ENCODE data around the gene NUP210. TPM values are rescaled to one million over a fixed set of nuclear protein-coding genes. Genes with fewer than 3 reads are reported as not detected.
A peak's percentile ranks its signal among the peaks of the same experiment; 100 is the strongest.

NUP210 gene
- total RNA-seq, 1 donor, result 140 TPM

DNA sequence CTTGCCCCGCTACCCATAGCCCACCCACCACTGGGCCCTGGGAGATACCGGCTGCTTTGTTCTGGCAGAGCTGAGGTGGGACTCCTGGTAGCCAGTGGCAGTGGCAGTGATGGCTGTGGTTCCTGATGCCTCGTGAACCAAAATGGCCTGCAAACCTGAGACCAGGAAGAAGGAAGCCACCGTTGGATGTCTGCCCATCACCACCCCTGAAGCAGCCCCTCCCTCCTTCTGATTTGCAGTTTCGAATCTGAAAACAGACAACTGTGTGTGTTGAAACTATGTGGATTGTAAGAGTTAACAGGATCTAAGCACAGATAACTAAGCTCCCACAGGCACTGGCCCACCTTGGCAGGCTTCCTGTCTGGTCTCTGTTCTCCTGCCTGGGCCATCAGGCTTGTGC, 66.6 kb downstream of the NUP210 start:
- DNase-seq (ENCODE audit: low read depth in 2 of 3, low spot score in 2 of 3), result peak in 1 of 3 donors; percentile 53

DNA sequence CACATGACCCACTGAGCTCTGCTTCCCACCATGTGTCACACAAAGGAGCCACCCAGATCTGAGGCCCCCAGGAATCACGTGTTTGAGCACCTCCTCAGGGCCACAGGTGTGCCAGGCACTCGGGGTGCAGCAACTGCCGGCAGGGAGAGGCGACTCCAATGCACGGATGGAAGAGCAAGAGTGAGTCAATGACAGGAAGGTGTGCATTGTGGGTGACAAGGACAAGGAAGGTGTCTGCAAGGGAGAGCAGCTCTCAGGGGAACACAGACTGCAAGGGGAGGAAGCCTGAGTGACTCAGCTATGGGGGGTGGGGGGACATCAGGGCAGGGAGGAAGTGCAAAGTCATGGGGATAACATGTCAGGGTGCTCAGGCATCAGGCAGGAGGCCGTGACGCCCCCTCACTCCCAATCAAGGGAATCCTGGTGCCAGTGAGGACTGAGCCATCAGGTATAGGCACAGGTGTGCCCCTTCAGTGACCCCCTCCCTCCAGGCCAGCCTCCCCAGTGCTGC, 67.4 kb downstream of the NUP210 start:
- peak in 2 of 3 donors; percentile 89 to 90 for DNase-seq (ENCODE audit: low read depth in 2 of 3, low spot score in 2 of 3)

DNA sequence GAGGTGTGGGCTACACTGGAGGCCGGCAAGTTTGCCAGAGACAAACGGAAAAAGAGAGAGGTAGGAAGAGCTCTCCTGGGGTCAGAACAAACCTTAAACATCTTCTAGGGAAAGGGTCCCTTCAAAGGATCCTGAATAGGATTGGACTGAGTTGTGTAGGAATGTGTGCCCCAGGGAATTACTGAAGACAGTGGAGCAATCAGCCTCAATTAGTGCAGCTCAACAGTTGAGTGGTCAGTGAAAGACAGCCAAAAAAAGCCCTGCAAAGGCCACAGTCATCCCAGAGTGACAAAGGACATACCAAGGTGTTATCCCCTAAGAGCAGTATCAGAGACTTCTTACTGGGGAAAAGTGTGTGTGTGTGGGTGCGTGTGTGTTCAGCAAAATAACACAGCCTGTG, 70.3 kb downstream of the NUP210 start:
- DNase-seq (ENCODE audit: low read depth in 2 of 3, low spot score in 2 of 3), result no peak

DNA sequence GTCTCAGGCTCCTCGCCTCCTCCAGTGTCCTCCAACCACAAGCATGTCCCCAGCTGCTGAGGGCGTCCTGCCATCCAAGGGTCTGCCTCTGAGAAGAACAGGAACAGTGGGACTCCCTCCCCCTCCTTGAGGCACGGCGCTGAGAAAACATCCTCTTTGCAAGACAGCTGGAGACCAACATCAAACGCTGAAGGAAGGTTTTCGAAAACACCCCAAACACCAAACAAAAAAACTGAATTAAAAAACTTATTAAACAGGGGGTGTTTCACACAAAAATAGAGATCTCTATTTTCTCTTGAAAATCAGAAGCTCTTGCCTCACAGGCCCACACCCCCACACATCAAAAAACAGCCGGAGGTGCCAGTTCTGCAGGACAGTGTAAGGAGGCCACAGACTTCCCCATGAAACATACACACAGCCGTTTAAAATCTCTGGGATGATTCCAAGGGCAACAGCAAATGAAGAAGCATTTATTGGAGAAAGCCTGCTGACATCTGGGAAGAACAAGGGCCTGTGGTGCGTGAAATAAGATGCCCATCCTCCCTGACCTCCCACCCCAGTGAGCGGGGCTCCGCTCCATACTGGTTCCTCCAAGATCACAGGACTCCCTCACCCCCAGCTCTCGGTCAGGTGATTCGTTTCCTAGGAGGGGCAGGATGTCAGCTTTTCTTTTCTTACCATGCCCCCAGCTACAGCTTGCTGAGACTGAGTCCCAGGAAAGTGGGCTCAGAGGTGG, 71.3 kb downstream of the NUP210 start:
- DNase-seq (ENCODE audit: low read depth in 2 of 3, low spot score in 2 of 3), result peak in 1 of 3 donors; percentile 55

DNA sequence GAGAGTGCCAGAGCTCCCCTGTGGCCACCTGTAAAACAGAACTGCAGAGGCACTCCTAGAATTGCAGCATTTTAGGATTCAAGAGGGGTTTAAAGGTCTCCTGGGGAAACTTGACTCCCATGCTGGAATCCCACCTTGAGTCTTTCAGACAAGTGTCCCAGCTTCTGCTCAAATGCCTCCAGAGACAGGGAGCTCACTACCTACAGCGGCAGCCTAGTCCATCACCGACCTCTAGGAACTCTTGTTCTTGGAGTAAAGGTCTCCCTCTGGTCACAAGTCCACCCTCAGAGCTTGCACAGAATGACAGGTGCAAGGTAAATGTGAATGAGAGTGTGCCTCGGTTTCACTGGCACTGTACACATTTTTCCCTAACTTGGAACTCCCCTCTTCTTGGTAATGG, 72.0 kb downstream of the NUP210 start:
- DNase-seq (ENCODE audit: low read depth in 2 of 3, low spot score in 2 of 3), result no peak

DNA sequence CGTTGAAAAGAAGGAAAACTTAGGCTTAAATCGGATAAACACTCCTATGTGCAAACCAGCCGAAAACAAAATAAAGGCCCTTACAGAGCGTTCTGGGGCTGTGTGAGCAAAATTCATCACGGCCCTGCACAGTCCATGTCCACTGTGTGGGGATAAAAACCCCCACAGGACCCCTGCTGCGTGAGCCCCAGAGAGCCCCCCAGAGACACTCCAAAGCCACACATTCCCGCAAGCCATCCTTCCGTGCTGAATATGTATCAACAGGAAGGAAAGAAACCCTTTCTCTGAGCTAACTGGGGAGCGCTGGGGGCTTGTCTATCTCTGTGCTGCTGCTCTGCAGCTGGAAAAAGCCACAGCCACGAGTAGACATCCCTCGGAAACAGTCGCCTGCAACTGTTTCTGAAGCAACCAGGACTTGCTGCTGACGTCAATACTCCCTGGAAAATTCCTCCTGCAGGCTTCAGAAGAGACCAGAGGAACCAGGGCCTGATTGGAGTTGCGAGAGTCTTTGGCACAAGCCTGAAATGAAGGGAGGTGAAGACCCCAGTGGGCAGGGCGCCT, 72.7 kb downstream of the NUP210 start:
- DNase-seq (ENCODE audit: low read depth in 2 of 3, low spot score in 2 of 3), result no peak

DNA sequence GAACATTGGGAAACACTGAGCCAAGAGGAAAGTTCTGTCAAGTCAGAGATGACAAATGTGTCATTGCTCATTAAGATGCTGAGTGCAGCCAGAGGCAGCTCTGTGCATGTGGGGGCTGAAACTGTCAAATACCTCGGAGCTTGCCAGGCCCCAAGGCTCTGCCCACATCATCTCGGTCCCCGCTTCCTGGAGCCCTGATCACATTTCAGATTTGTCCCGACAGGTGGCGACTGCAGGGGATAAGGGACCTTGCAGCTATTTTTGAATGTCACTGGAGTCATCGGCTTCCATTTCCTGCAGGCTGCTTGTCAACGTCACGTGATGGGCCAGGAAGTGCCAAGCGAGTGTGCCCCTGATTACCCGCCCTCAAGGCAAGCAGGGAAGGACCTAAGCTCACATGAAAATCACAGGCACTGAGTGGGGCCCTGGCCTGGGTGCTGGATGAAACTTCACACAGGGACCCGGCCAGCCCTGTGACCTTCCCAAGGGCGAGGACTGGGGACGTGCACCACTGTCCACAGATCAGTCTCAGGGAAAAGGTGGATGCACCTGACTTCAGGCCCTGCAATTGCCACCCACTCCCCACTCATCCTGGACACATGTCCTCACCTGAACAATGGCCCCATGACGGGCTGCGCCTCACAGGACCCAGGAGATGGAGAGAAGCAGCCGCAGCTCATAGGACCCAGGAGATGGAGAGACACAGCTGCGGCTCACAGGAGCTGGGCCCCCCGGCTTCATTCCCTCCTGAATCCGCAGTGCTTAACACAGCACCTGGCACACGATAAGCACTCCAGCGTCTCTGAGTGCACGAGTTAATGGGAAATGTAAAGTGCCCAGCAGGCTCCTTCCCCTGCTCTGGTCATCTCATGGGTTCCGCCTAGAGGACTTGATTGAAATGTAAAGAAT, 73.4 kb downstream of the NUP210 start:
- DNase-seq (ENCODE audit: low read depth in 2 of 3, low spot score in 2 of 3), result peak; percentile 24 to 77 (median 75)

DNA sequence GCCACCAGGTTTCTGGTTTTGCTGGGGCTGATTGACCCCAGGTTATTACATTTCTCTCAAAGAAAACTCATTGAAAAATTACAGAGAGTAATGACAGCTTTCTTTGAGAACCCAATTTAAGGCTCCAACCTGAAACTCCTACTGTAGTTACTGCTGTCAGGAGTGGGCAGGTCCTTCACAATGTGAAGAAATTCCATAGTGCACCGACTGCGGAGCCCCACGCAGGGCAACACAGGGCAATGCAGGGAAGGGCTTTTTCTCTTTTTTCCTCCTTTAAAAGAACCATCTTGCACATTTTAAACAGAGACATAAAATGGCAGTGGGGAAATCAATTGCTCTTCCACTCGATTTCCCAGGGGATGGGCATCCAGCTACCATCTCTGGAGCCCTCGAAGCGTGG, 74.3 kb downstream of the NUP210 start:
- DNase-seq (ENCODE audit: low read depth in 2 of 3, low spot score in 2 of 3), result no peak

DNA sequence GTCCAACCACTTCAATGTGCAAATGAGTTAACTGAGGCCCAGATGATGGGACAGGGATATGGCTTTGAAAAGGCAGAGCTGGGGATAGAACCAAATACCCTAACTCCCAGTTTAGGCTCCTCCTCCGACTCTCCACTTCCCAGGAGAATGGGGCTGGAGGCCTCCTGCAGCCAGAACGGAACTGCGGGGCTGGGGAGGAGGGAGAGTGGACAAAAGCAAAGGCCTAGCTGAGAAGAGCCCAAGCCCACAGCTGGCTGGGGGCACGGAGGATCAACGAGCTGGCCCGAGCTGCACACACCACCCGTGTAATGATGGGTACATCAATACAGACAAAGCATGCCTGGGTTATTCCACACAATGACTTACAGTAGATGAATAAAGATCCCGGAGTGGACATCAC, 74.8 kb downstream of the NUP210 start:
- no peak for DNase-seq (ENCODE audit: low read depth in 2 of 3, low spot score in 2 of 3)

DNA sequence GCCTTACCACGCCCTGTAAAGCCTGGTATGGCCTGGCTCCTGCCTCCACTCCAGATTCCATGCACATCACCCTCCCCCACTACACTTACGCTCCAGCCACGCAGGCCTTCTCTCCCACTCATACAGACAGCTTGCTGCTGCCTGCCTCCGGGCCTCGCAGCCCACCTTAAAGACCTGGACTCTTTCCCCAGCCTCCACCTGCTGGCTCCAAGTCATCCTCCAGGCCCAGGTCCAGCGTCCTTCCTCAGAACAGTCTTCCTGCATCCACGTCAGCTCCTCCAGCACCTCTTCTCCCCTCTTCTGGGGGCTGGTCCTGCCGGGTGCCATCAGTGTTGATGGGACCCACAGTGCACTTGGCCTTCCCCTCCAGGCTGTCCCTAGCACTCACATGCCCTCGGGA, 75.5 kb downstream of the NUP210 start:
- DNase-seq (ENCODE audit: low read depth in 2 of 3, low spot score in 2 of 3), result no peak

DNA sequence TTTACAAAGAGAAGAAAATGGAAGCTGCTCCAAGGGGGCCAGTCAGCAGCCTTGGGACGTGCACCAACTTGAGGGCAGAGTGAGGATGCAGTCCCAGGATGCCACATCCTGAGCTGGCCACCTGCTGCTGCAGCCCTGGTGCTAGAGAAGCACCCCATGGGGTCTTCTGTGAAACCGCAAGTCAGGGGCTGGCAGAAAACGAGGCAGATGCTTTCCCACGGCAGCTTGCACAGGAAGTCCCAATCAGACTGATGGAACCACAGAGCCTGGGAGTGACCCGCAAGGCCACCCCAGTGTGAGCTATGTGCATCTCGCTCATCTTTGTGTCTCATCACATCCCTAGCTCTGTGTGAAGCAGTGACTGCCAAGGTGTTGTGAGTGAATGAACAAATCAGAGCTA, 76.5 kb downstream of the NUP210 start:
- peak in 1 of 3 donors; percentile 44 for DNase-seq (ENCODE audit: low read depth in 2 of 3, low spot score in 2 of 3)

DNA sequence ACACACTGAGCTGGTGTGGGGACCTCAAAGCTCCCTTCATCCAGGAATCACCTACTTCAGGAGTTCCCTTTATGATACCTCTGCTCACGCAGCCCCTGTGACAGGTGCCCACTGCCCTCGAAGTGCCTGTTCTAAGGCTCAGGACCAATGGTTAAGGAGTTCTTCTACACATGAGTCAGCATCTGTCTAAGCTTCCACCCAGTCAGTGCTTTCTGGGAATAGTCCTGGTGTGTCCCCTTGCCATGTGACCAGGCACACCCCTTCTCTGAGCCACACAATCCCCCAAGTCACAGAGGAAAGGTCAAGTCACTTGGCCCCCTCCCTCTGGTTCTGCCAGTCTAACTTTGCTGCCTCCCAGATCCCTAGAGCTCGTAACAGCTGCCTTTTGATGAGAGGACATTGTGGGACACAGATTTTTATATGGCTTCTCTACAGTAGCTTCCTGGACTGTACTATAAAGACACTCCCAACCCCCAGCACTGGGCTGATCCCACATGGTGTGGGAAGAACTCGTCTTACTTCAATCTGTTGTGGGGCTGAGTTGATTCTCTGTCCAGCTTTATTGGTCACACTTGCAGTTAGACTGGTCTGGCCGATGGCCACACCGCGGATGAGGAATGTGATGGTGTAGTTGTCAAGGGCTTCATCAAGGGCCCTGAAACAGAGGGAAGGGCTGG, 78.8 kb downstream of the NUP210 start:
- DNase-seq (ENCODE audit: low read depth in 2 of 3, low spot score in 2 of 3), result no peak

DNA sequence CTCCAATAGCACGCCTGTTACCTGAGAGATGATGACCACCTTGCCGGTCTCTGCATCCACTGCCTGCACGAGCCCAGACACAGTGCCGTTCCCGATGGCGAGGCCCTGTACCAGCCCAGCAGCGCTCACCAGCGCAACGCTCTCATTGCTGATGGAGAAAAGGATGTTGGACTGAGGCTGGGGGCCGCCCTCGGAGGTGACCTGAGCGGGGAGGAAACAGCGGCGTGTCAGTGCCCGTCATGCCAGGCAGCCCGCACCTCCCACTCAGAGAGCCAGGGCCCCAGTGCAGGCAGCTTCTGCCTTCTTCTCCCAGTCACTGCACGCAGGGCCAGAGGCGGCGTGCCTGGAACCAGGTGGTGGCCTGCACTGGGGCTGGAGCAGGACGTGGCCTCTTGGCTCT, 80.3 kb downstream of the NUP210 start:
- no peak for DNase-seq (ENCODE audit: low read depth in 2 of 3, low spot score in 2 of 3)

DNA sequence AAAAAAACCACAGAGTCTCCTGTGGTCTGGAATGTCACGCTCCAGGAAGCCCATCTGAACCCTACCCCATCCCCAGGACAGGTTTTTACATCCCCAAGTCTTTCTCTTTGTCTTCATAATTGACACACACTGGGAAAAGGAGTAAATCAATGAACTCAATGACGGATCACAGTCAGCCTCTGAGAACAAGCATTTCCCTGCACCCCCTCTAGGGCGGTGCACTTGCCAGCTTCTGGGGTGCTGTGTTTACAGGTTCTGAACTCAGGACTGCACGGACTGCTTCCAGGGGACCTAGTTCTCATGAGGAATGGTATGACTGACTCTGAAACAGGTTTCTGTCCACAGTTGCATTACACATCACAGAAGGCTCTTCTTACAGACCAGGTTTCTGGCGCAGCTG, 81.1 kb downstream of the NUP210 start:
- no peak for DNase-seq (ENCODE audit: low read depth in 2 of 3, low spot score in 2 of 3)

DNA sequence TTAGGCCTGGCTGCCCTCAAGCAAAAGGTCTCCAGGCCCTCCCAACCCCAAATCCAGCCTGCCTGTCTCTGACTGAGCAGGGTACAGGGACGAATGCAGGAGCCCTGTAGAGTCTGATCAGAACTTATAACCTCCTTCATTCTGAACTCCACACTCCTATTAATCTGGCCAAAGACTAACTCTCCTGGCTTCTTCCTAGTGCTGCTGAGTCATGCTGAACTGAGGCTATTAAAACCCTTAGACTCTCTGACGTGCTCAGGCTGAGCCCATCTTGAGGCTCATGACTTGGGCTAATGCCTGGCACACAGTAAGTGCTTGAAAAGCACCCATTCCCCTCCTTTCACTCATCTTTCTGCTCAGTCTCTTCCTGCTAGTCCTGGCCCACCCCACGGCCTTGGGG, 81.9 kb downstream of the NUP210 start:
- no peak for DNase-seq (ENCODE audit: low read depth in 2 of 3, low spot score in 2 of 3)

DNA sequence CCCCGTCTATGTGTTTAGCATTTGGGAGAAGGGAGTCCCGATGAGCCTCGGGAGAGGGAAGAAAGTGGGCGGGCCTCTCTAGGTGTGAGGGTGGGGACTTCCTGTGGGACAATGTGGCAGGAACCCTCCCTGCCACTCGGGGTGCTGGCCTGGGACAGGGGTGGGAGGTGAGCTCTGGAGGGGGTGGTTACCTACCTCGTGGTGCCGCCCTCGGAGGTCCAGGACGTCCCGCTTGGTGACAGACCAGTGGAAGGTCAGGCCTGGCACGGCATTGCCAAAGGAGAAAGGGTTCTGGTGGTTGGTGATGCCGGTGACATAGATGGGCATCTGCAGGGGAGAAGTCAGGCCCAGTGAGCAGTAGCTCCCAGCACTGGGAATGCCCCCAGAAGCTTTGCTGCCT, 83.5 kb downstream of the NUP210 start:
- DNase-seq (ENCODE audit: low read depth in 2 of 3, low spot score in 2 of 3), result no peak

DNA sequence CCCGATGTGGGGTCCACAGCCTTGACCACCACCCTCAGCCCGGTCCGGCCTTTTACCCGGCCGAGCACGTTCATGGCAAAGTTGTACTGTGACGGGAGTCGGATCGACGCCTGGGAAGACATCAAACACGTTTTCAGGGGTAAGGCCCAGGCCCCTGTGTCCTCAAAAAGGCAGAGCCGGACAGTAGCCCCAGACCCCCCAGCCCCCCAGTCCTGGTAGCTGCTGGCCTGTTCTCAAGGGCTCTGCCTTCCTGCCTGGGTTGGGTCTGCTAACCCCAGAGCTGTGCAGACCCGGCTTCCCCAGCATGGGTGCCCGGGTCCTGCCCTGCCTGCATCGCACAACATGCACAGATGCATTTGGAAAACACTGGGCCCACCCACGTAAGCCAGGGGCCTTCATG, 84.6 kb downstream of the NUP210 start:
- no peak for DNase-seq (ENCODE audit: low read depth in 2 of 3, low spot score in 2 of 3)

DNA sequence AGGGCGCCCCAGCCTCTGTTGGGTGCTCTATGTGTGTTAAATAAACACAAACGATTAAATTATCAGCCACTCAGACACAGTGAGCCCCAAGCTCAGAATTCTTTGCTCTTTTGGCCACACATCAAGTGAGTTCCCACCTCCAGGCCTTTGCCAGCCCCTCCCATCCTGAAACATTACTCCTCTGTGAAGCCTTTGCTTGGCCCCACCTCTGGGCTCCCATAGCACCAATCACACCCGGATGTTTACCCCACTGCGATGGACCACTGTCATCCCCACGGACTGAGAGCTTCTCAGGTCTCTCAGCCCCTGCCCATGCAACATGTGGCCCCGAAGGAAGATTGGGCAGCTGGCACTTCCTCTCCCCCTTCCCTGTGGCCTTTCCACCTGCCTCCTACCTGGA, 85.1 kb downstream of the NUP210 start:
- no peak for DNase-seq (ENCODE audit: low read depth in 2 of 3, low spot score in 2 of 3)

DNA sequence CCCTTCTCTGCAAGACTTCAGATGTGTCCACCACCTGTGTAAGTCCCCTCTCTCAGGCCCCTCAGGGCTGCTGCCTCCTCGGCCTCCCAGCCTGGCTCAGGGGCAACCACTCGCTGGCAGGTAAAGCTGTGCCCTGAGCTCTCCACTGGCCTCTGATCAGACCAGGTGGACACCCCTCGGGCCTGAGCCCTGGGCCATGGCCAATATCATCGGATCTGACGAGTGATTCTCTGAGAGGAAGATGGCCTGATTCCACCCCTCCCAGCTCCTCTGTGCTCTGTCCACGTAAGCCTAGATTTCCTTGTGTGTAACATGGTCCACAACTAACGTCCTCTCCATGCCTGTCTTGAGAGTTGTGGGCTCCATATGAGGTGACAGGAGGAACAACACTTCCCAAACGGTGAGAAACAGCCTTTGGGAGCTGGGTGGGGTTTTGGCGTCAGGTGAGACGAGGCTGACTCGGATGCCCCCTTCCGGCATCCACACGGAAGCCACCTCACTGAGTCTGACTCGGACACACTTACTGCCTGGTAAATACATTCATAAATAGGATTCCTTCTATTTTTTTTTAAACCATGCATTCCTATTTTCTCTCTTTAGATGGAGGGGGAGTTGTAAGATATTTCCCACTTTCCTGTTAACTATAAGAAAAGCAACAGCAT, 86.8 kb downstream of the NUP210 start:
- no peak for DNase-seq (ENCODE audit: low read depth in 2 of 3, low spot score in 2 of 3)

DNA sequence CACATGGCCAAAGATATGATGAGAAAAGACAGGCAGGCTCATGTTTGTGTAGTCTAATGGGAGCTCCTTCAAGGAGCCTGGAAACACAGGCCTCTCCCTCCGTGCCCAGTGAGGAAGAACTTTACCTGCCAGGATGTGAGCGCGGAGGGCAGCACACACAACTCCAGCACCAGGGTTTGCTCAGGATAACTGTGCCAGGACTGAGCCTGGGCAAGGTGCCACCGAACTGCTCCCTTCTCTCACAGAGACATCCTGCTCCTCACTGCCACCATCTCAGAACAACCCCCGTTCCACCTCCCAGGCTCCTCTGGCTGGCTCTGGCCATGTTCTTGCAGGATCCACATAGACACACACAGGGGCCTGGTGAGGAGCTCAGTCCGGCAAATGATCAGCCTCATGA, 87.4 kb downstream of the NUP210 start:
- DNase-seq (ENCODE audit: low read depth in 2 of 3, low spot score in 2 of 3), result no peak

All from hematopoietic multipotent progenitor cell (in vitro differentiated cells).